SK-N-SH treated with all-trans-retinoic acid at 6 μM for 48 hours (cell line): ENCODE data around the gene KRTAP12-2.

Experiments
- CSDC2 ChIP-seq: fragments of 250-450 bp; sonication (Bioruptor Pico); IDR thresholded peaks from 2 replicates; pipeline ENCODE4 v1.5.0; 2020; ENCODE audit warnings: mild to moderate bottlenecking, moderate library complexity
- ESRRG ChIP-seq: fragments of 250-450 bp; sonication (Bioruptor Pico); IDR thresholded peaks from 2 replicates; pipeline ENCODE4 v1.6.1; 2021; ENCODE audit warnings: mild to moderate bottlenecking
- ISL1 ChIP-seq: fragments of 250-450 bp; sonication (Bioruptor Pico); IDR thresholded peaks from 2 replicates; pipeline ENCODE4 v2.1.2; 2022; ENCODE audit warnings: mild to moderate bottlenecking, moderate library complexity
- RARB ChIP-seq: fragments of 250-450 bp; sonication (Bioruptor Pico); IDR thresholded peaks from 2 replicates; pipeline ENCODE4 v1.8.0; 2021; ENCODE audit warnings: mild to moderate bottlenecking, moderate library complexity
- SNAI2 ChIP-seq: fragments of 250-450 bp; sonication (Bioruptor Pico); IDR thresholded peaks from 2 replicates; pipeline ENCODE4 v1.5.0; 2020; ENCODE audit warnings: mild to moderate bottlenecking, moderate library complexity
- ZFP30 ChIP-seq: fragments of 450-650 bp; formaldehyde crosslinking; IDR thresholded peaks from 2 replicates; pipeline ENCODE4 v1.5.0; 2022; ENCODE audit warnings: mild to moderate bottlenecking, moderate library complexity
- ZNF70 ChIP-seq: fragments of 450-650 bp; formaldehyde crosslinking; IDR thresholded peaks from 2 replicates; pipeline ENCODE4 v1.5.0; 2020; ENCODE audit warnings: mild to moderate bottlenecking, moderate library complexity
- TF ChIP-seq, protein P1 (sequence below): fragments of 250-450 bp; sonication (Bioruptor Pico); IDR thresholded peaks from 2 replicates; pipeline ENCODE4 v1.8.0; 2021; ENCODE audit warnings: low read depth, mild to moderate bottlenecking, moderate library complexity, borderline replicate concordance
- TF ChIP-seq, protein P2 (sequence below): fragments of 250-450 bp; sonication (Bioruptor Pico); IDR thresholded peaks from 2 replicates; pipeline ENCODE4 v1.5.1; 2021; ENCODE audit warnings: mild to moderate bottlenecking, moderate library complexity

DNA sequence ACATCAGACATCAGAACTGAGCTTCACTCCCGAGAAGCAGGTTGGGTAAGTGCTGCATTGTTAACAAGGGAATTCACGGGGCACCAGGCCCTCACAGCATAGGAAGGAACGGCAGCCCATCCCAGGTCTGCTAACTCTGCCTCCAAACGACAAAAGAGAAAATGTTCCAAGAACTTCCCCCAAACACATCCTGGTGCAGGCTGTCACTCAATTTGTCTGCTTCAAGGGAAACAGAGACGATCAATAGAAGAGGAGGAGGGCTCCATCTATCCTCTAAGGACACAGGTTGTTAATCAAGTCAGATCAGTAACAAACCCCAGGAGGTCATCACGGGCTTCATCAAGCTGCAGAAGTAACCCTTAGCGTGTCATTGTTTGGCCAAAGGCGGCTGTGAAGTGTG, 48.2 kb upstream of the KRTAP12-2 start:
- TF ChIP-seq SNAI2 (CRISPR knock-in tag) (no peak), ZFP30 (CRISPR knock-in tag) (no peak), RARB (CRISPR knock-in tag) (no peak), ISL1 (CRISPR knock-in tag) (no peak), ESRRG (CRISPR knock-in tag) (no peak), CSDC2 (CRISPR knock-in tag) (no peak), ZNF70 (CRISPR knock-in tag) (no peak)
- TF ChIP-seq, protein P1, sequence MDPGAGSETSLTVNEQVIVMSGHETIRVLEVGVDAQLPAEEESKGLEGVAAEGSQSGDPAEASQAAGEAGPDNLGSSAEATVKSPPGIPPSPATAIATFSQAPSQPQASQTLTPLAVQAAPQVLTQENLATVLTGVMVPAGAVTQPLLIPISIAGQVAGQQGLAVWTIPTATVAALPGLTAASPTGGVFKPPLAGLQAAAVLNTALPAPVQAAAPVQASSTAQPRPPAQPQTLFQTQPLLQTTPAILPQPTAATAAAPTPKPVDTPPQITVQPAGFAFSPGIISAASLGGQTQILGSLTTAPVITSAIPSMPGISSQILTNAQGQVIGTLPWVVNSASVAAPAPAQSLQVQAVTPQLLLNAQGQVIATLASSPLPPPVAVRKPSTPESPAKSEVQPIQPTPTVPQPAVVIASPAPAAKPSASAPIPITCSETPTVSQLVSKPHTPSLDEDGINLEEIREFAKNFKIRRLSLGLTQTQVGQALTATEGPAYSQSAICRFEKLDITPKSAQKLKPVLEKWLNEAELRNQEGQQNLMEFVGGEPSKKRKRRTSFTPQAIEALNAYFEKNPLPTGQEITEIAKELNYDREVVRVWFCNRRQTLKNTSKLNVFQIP, result no peak
- TF ChIP-seq, protein P2, sequence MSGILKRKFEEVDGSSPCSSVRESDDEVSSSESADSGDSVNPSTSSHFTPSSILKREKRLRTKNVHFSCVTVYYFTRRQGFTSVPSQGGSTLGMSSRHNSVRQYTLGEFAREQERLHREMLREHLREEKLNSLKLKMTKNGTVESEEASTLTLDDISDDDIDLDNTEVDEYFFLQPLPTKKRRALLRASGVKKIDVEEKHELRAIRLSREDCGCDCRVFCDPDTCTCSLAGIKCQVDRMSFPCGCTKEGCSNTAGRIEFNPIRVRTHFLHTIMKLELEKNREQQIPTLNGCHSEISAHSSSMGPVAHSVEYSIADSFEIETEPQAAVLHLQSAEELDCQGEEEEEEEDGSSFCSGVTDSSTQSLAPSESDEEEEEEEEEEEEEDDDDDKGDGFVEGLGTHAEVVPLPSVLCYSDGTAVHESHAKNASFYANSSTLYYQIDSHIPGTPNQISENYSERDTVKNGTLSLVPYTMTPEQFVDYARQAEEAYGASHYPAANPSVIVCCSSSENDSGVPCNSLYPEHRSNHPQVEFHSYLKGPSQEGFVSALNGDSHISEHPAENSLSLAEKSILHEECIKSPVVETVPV (CRISPR knock-in tag), result no peak
